GM21737 (cell line): Measurements from ENCODE around the gene CLINT1.
"Not testable (repeated sequence)": the region's sequence is repeated elsewhere in the genome, so short reads cannot be mapped to it uniquely, and the experiment has no call there.

Experiments used
- ATAC-seq: cut with Tn5 transposase; IDR thresholded peaks from one replicate; pipeline ENCODE4 v1.9.1; 2021; ENCODE audit warnings: mild to moderate bottlenecking, moderate library complexity; ENCODE audit not compliant: unreplicated experiment

Gene CLINT1

GRCh38 chr5:157858527-157859226 lies at the start of gene CLINT1:
TSS of gene CLINT1 (minus strand) at chr5:157859145. CDS start at chr5:157858970, 175 bp downstream.
- ATAC-seq: peak; percentile 57

GRCh38 chr5:157908459-157908858 lies 49.5 kb upstream of the CLINT1 start:
- no peak for ATAC-seq

- no peak for ATAC-seq
These were observed 48.5 kb upstream of the CLINT1 start for GRCh38 chr5:157907479-157907878.

- ATAC-seq: no peak
These were observed 44.1 kb upstream of the CLINT1 start for GRCh38 chr5:157903117-157903450.

- no peak for ATAC-seq
These were observed 43.6 kb upstream of the CLINT1 start for GRCh38 chr5:157902449-157903116.

- ATAC-seq: peak; percentile 77
These were observed 41.7 kb upstream of the CLINT1 start for GRCh38 chr5:157900644-157901043.

GRCh38 chr5:157893611-157894010 lies 34.7 kb upstream of the CLINT1 start:
- ATAC-seq: no peak

GRCh38 chr5:157892974-157893373 lies 34.0 kb upstream of the CLINT1 start:
- ATAC-seq: no peak

- no peak for ATAC-seq
These were observed 32.1 kb upstream of the CLINT1 start for GRCh38 chr5:157890836-157891597.

GRCh38 chr5:157888814-157889532 lies 30.0 kb upstream of the CLINT1 start:
- no peak for ATAC-seq

GRCh38 chr5:157886796-157887380 lies 27.9 kb upstream of the CLINT1 start:
- ATAC-seq: no peak

GRCh38 chr5:157885051-157885450 lies 26.1 kb upstream of the CLINT1 start:
- ATAC-seq: not testable (repeated sequence)

GRCh38 chr5:157881498-157881897 lies 22.6 kb upstream of the CLINT1 start:
- ATAC-seq: not testable (repeated sequence)

- no peak for ATAC-seq
These were observed 18.9 kb upstream of the CLINT1 start for GRCh38 chr5:157877821-157878220.

GRCh38 chr5:157874861-157875260 lies 15.9 kb upstream of the CLINT1 start:
- ATAC-seq: no peak

- ATAC-seq: no peak
These were observed 12.2 kb upstream of the CLINT1 start for GRCh38 chr5:157870837-157871834.

- no peak for ATAC-seq
These were observed 8.9 kb upstream of the CLINT1 start for GRCh38 chr5:157867751-157868387.

GRCh38 chr5:157866536-157866935 lies 7.6 kb upstream of the CLINT1 start:
- no peak for ATAC-seq

- ATAC-seq: no peak
These were observed 6.8 kb upstream of the CLINT1 start for GRCh38 chr5:157865781-157866180.
